HepG2 (cell line): ENCODE measurements around the gene PLEKHN1. TPM values are rescaled to one million over a fixed set of nuclear protein-coding genes. Genes with fewer than 3 reads are reported as not detected.

Experiments
- GABPB1 ChIP-seq: IDR thresholded peaks from 2 replicates; pipeline ENCODE4 v1.6.1; 2016; ENCODE audit warnings: mild to moderate bottlenecking, missing genetic modification reagents, moderate library complexity, missing compliant biosample characterization
- MEIS1 ChIP-seq: sonication (generic); formaldehyde crosslinking; IDR thresholded peaks from 2 replicates; pipeline ENCODE4 v1.9.0; 2021; ENCODE audit warnings: mild to moderate bottlenecking, missing genetic modification reagents, moderate library complexity, borderline replicate concordance
- MEIS2 ChIP-seq: sonication (generic); formaldehyde crosslinking; IDR thresholded peaks from 2 replicates; pipeline ENCODE4 v1.9.0; 2021; ENCODE audit warnings: mild to moderate bottlenecking, missing genetic modification reagents
- NFE2 ChIP-seq: sonication (generic); formaldehyde crosslinking; IDR thresholded peaks from 2 replicates; pipeline ENCODE4 v1.4.0; 2020; ENCODE audit warnings: missing genetic modification reagents
- PBX2 ChIP-seq: IDR thresholded peaks from 2 replicates; pipeline ENCODE4 v1.6.1; 2016; ENCODE audit warnings: control low read depth
- POGK ChIP-seq: sonication (generic); formaldehyde crosslinking; conservative IDR thresholded peaks from 2 replicates; pipeline ENCODE4 v1.8.0; 2022; ENCODE audit warnings: mild to moderate bottlenecking, moderate library complexity, missing genetic modification reagents
- PRMT3 ChIP-seq: sonication (generic); formaldehyde crosslinking; IDR thresholded peaks from 2 replicates; pipeline ENCODE4 v1.8.1; 2022; ENCODE audit warnings: low read depth, mild to moderate bottlenecking, moderate library complexity, missing genetic modification reagents, borderline replicate concordance
- TBP ChIP-seq: sonication (generic); formaldehyde crosslinking; IDR thresholded peaks from 2 replicates; pipeline ENCODE4 v1.5.0; 2020; ENCODE audit warnings: missing genetic modification reagents
- ZNF160 ChIP-seq: sonication (generic); formaldehyde crosslinking; IDR thresholded peaks from 2 replicates; pipeline ENCODE4 v1.8.0; 2022; ENCODE audit warnings: mild to moderate bottlenecking, inconsistent platforms, missing genetic modification reagents
- ZNF513 ChIP-seq: sonication (generic); formaldehyde crosslinking; conservative IDR thresholded peaks from 2 replicates; pipeline ENCODE4 v1.5.0; 2020; ENCODE audit warnings: missing genetic modification reagents
- polyA plus RNA-seq, 8 experiments: library from polyadenylated mRNA; depleted of rRNA in 3 of 8; stranded (reverse) in 7 of 8; unstranded in 1 of 8; fragments of >200 nt; fragmentation: Illumina TruSeq in 4 of 8; extraction: Trizol in 4 of 8; gene quantifications; 2 replicates each; pipeline versions ENCODE4 v1.2.1 to v1.2.3, GENCODE V29; 2011 to 2016; ENCODE audit warnings: low read depth in 4 of 8, missing spikeins in 1 of 8, mixed read lengths in 1 of 8; ENCODE audit not compliant: insufficient read depth in 1 of 8
- total RNA-seq, 5 experiments: library from RNA; depleted of rRNA; stranded (reverse); fragments of >200 nt; fragmentation: Illumina TruSeq; extraction: Trizol; gene quantifications; 2 replicates each; pipeline ENCODE4 v1.2.3, GENCODE V29; 2016; ENCODE audit warnings: low read depth in 1 of 5
- TF ChIP-seq, protein P1 (sequence below): sonication (generic); formaldehyde crosslinking; IDR thresholded peaks from 2 replicates; pipeline ENCODE4 v1.5.0; 2020; ENCODE audit warnings: missing genetic modification reagents, mild to moderate bottlenecking, borderline replicate concordance
- TF ChIP-seq, protein P2 (sequence below): sonication (generic); formaldehyde crosslinking; IDR thresholded peaks from 2 replicates; pipeline ENCODE4 v1.4.0; 2020; ENCODE audit warnings: missing genetic modification reagents, mild to moderate bottlenecking, borderline replicate concordance
- TF ChIP-seq, protein P3 (sequence below): IDR thresholded peaks from 2 replicates; pipeline ENCODE4 v1.6.1; 2018; ENCODE audit warnings: missing genetic modification reagents
- TF ChIP-seq, protein P4 (sequence below): sonication (generic); formaldehyde crosslinking; IDR thresholded peaks from 2 replicates; pipeline ENCODE4 v1.4.0; 2020; ENCODE audit warnings: missing genetic modification reagents, mild to moderate bottlenecking, borderline replicate concordance

The PLEKHN1 gene
- total and polyA plus RNA-seq, 2 of the 13 experiments (the other 11 are each of a cell fraction or from before 2014, with no cell fraction given) = 0.42 to 0.58 TPM

GRCh38 chr1:980602-981395, 14.5 kb downstream of the PLEKHN1 start (continued):
- TF ChIP-seq, protein P1, sequence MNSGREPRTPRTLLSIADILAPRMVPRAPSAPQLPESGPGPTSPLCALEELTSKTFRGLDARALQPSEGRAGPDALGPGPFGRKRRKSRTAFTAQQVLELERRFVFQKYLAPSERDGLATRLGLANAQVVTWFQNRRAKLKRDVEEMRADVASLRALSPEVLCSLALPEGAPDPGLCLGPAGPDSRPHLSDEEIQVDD (CRISPR knock-in tag) = no peak
- TF ChIP-seq NFE2 (CRISPR knock-in tag) (no peak), ZNF160 (no peak), PRMT3 (CRISPR knock-in tag) (no peak), TBP (no peak), POGK (CRISPR knock-in tag) (peak; percentile 91), MEIS1 (0 out of 2 replicates have a peak, but pooled peaks have one; percentile 55), MEIS2 (CRISPR knock-in tag) (no peak), GABPB1 (CRISPR knock-in tag) (peak; percentile 20; the same call in 1 of the 2 replicates), PBX2 (no peak), ZNF513 (no peak)
- TF ChIP-seq, protein P2, sequence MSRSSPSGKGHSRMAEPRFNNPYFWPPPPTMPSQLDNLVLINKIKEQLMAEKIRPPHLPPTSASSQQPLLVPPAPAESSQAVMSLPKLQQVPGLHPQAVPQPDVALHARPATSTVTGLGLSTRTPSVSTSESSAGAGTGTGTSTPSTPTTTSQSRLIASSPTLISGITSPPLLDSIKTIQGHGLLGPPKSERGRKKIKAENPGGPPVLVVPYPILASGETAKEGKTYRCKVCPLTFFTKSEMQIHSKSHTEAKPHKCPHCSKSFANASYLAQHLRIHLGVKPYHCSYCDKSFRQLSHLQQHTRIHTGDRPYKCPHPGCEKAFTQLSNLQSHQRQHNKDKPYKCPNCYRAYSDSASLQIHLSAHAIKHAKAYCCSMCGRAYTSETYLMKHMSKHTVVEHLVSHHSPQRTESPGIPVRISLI (CRISPR knock-in tag) = 0 out of 2 replicates have a peak, but pooled peaks have one; percentile 16
- TF ChIP-seq, protein P3, sequence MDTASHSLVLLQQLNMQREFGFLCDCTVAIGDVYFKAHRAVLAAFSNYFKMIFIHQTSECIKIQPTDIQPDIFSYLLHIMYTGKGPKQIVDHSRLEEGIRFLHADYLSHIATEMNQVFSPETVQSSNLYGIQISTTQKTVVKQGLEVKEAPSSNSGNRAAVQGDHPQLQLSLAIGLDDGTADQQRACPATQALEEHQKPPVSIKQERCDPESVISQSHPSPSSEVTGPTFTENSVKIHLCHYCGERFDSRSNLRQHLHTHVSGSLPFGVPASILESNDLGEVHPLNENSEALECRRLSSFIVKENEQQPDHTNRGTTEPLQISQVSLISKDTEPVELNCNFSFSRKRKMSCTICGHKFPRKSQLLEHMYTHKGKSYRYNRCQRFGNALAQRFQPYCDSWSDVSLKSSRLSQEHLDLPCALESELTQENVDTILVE (CRISPR knock-in tag) = no peak
- TF ChIP-seq, protein P4, sequence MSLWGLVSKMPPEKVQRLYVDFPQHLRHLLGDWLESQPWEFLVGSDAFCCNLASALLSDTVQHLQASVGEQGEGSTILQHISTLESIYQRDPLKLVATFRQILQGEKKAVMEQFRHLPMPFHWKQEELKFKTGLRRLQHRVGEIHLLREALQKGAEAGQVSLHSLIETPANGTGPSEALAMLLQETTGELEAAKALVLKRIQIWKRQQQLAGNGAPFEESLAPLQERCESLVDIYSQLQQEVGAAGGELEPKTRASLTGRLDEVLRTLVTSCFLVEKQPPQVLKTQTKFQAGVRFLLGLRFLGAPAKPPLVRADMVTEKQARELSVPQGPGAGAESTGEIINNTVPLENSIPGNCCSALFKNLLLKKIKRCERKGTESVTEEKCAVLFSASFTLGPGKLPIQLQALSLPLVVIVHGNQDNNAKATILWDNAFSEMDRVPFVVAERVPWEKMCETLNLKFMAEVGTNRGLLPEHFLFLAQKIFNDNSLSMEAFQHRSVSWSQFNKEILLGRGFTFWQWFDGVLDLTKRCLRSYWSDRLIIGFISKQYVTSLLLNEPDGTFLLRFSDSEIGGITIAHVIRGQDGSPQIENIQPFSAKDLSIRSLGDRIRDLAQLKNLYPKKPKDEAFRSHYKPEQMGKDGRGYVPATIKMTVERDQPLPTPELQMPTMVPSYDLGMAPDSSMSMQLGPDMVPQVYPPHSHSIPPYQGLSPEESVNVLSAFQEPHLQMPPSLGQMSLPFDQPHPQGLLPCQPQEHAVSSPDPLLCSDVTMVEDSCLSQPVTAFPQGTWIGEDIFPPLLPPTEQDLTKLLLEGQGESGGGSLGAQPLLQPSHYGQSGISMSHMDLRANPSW (CRISPR knock-in tag) = no peak
